ENCODE results near the gene LAMB4.

The LAMB4 gene

DNA sequence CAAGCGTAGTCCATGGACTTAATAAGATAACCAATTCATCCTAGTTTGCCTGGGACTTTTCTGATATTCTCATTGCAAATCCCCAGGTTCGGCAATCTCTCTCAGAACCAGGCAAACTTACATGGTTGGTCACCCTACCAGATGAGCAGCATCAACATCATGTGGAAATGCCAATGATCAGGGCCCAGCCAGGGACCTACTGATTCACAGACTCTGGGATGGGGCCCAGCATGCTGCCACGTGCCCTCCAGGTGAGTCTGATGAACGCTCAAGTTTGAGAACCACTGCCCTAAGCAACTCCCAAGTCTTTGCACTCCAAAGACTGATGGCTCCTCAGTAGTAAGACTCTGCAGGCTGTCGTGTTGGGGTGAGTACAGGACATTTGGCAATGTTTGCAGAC, 2.7 kb downstream of the LAMB4 start:
- H3K4me3 ChIP-seq (replicated peaks; ENCODE audit: insufficient read depth, low read length) = no peak overlapping the region
- no peak for DNase-seq (ENCODE audit: low read depth in 1 of 2, low spot score in 1 of 2)
- H3K27ac ChIP-seq (replicated peaks) = no peak overlapping the region
- no peak for TF ChIP-seq POLR2AphosphoS5 (IDR thresholded peaks at IDR 0.05; ENCODE audit: low read depth)
- TF ChIP-seq, protein P1, sequence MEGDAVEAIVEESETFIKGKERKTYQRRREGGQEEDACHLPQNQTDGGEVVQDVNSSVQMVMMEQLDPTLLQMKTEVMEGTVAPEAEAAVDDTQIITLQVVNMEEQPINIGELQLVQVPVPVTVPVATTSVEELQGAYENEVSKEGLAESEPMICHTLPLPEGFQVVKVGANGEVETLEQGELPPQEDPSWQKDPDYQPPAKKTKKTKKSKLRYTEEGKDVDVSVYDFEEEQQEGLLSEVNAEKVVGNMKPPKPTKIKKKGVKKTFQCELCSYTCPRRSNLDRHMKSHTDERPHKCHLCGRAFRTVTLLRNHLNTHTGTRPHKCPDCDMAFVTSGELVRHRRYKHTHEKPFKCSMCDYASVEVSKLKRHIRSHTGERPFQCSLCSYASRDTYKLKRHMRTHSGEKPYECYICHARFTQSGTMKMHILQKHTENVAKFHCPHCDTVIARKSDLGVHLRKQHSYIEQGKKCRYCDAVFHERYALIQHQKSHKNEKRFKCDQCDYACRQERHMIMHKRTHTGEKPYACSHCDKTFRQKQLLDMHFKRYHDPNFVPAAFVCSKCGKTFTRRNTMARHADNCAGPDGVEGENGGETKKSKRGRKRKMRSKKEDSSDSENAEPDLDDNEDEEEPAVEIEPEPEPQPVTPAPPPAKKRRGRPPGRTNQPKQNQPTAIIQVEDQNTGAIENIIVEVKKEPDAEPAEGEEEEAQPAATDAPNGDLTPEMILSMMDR (IDR thresholded peaks at IDR 0.05; ENCODE audit: insufficient read depth, low read length) = no peak
- H3K27me3 ChIP-seq (ENCODE audit: insufficient read depth, poor library complexity, severe bottlenecking) = no peaks in the 10 kb centered on the region

DNA sequence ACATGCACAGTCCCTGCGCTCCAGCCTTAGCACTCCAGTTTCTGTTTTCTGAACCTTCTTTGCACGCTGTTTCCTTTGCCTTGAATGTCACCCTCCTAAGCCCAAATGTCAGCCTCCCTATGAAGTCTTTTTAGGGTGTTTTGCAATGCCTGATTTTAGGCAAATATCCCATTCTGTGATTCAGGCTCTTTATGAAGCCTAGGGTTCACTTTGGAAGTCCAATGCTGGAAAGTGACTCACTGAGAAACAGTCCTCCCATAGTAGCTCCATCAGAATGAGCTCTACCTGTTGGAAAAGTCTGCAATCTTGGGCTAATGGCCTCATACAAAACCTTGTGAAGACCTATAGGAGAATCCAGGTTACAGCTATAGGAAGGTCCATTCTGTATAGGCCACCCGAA, 5.3 kb downstream of the LAMB4 start:
- no peak overlapping the region for H3K27ac ChIP-seq (replicated peaks)
- no peaks in the 10 kb centered on the region for H3K27me3 ChIP-seq (ENCODE audit: insufficient read depth, poor library complexity, severe bottlenecking)
- no peak overlapping the region for H3K4me3 ChIP-seq (replicated peaks; ENCODE audit: insufficient read depth, low read length)
- no peak for DNase-seq (ENCODE audit: low read depth in 1 of 2, low spot score in 1 of 2)
- TF ChIP-seq, protein P2, sequence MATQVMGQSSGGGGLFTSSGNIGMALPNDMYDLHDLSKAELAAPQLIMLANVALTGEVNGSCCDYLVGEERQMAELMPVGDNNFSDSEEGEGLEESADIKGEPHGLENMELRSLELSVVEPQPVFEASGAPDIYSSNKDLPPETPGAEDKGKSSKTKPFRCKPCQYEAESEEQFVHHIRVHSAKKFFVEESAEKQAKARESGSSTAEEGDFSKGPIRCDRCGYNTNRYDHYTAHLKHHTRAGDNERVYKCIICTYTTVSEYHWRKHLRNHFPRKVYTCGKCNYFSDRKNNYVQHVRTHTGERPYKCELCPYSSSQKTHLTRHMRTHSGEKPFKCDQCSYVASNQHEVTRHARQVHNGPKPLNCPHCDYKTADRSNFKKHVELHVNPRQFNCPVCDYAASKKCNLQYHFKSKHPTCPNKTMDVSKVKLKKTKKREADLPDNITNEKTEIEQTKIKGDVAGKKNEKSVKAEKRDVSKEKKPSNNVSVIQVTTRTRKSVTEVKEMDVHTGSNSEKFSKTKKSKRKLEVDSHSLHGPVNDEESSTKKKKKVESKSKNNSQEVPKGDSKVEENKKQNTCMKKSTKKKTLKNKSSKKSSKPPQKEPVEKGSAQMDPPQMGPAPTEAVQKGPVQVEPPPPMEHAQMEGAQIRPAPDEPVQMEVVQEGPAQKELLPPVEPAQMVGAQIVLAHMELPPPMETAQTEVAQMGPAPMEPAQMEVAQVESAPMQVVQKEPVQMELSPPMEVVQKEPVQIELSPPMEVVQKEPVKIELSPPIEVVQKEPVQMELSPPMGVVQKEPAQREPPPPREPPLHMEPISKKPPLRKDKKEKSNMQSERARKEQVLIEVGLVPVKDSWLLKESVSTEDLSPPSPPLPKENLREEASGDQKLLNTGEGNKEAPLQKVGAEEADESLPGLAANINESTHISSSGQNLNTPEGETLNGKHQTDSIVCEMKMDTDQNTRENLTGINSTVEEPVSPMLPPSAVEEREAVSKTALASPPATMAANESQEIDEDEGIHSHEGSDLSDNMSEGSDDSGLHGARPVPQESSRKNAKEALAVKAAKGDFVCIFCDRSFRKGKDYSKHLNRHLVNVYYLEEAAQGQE (IDR thresholded peaks at IDR 0.05; ENCODE audit: insufficient replicate concordance, low read depth) = no peak
- no peak for TF ChIP-seq GABPA (IDR thresholded peaks at IDR 0.05; ENCODE audit: low read depth)
- TF ChIP-seq, protein P1 (IDR thresholded peaks at IDR 0.05; ENCODE audit: insufficient read depth, low read length) = no peak
- TF ChIP-seq POLR2AphosphoS5 (IDR thresholded peaks at IDR 0.05; ENCODE audit: low read depth) = no peak
- no peak for TF ChIP-seq SPI1 (IDR thresholded peaks at IDR 0.05; ENCODE audit: borderline replicate concordance, low read depth)

DNA sequence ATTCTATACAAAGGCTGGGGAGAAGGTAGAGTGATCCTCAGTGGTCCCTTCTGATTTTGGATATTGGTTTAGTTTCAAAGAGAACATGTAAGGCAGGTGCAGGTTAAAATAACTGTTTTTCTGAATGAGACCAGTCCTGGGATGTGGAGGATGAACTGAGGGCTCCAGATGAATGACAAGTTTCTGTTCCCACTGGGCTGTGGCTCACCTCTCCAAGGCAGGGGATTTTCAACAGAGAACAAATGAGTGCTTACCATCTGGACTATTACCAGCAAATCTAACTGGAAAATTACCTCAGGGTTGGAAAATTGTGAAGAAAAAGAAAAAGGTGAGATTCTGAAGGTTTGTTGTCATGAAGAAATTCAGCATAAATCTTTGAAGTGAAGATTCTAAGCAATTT, 8.0 kb downstream of the LAMB4 start:
- Histone ChIP-seq H3K27ac (replicated peaks) (no peak overlapping the region), H3K27me3 (ENCODE audit: insufficient read depth, poor library complexity, severe bottlenecking) (no peaks in the 10 kb centered on the region), H3K4me3 (replicated peaks; ENCODE audit: insufficient read depth, low read length) (no peak overlapping the region)
- TF ChIP-seq, protein P1 (IDR thresholded peaks at IDR 0.05; ENCODE audit: insufficient read depth, low read length) = no peak
- TF ChIP-seq GABPA (IDR thresholded peaks at IDR 0.05; ENCODE audit: low read depth) (no peak), POLR2AphosphoS5 (IDR thresholded peaks at IDR 0.05; ENCODE audit: low read depth) (no peak), SPI1 (IDR thresholded peaks at IDR 0.05; ENCODE audit: borderline replicate concordance, low read depth) (no peak)
- TF ChIP-seq, protein P2 (IDR thresholded peaks at IDR 0.05; ENCODE audit: insufficient replicate concordance, low read depth) = no peak
- DNase-seq (ENCODE audit: low read depth in 1 of 2, low spot score in 1 of 2) = no peak

DNA sequence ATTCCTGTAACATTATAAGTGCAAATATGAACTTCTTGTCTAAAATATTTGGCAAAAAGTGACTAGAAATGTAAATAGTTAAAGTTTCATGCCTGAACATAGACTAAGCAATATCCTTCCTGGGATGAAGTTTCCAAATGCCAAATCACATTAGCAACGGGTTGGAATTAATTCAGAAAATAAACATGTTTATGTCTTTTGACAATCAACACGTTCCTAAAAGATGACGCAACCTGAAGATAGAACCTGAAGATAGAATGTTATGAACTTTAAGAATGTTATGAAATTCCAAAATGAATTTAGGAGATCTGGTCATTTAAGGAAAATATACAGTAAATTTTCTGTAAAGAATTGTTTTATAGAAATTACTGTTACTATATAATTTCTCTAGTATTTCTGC, 9.2 kb downstream of the LAMB4 start:
- H3K27ac ChIP-seq (replicated peaks) = no peak overlapping the region
- TF ChIP-seq, protein P2 (IDR thresholded peaks at IDR 0.05; ENCODE audit: insufficient replicate concordance, low read depth) = no peak
- TF ChIP-seq SPI1 (IDR thresholded peaks at IDR 0.05; ENCODE audit: borderline replicate concordance, low read depth) (no peak), POLR2AphosphoS5 (IDR thresholded peaks at IDR 0.05; ENCODE audit: low read depth) (no peak), GABPA (IDR thresholded peaks at IDR 0.05; ENCODE audit: low read depth) (no peak)
- TF ChIP-seq, protein P1 (IDR thresholded peaks at IDR 0.05; ENCODE audit: insufficient read depth, low read length) = no peak
- no peak for DNase-seq (ENCODE audit: low read depth in 1 of 2, low spot score in 1 of 2)
- no peaks in the 10 kb centered on the region for H3K27me3 ChIP-seq (ENCODE audit: insufficient read depth, poor library complexity, severe bottlenecking)
- no peak overlapping the region for H3K4me3 ChIP-seq (replicated peaks; ENCODE audit: insufficient read depth, low read length)
